Vagina (tissue), 2 donors: ENCODE measurements around the gene CRYZL1. TPM values are rescaled to one million over a fixed set of nuclear protein-coding genes. Genes with fewer than 3 reads are reported as not detected.

Source experiments
- DNase-seq, 2 donors: peaks; one replicate each; pipeline ENCODE4 v3.0.0-alpha.2; 2017; ENCODE audit errors: extremely low spot score in 2 of 2
- H3K27ac ChIP-seq: fragments of 200-600 bp; sonication (generic); one replicate; pipeline ENCODE4 v1.5.1; 2019
- H3K27me3 ChIP-seq: fragments of 200-600 bp; sonication (generic); one replicate; pipeline ENCODE4 v1.5.1; 2019
- H3K36me3 ChIP-seq, 2 donors: fragments of 200-600 bp; sonication (generic); one replicate each; pipeline ENCODE4 v1.5.1; 2017 to 2019
- H3K4me1 ChIP-seq: fragments of 200-600 bp; sonication (generic); one replicate; pipeline ENCODE4 v1.5.1; 2019
- H3K4me3 ChIP-seq, 2 donors: fragments of 200-600 bp; sonication (generic); 1 replicate in 1 of 2; 2 replicates in 1 of 2; pipeline ENCODE4 v1.5.1; 2016 to 2019
- H3K9me3 ChIP-seq: fragments of 200-600 bp; sonication (generic); one replicate; pipeline ENCODE4 v1.5.1; 2019
- POLR2A ChIP-seq, 2 donors: fragments of 450-650 bp; IDR thresholded peaks; one replicate each; pipeline ENCODE4 v1.6.1; 2017; ENCODE audit warnings: antibody characterized with exemption in 2 of 2, mild to moderate bottlenecking in 2 of 2, moderate library complexity in 2 of 2
- POLR2AphosphoS5 ChIP-seq, 2 donors: sonication (generic); formaldehyde crosslinking; IDR thresholded peaks; one replicate each; pipeline ENCODE4 v1.9.0; 2017; ENCODE audit warnings: antibody characterized with exemption in 2 of 2, mild to moderate bottlenecking in 2 of 2, low read depth in 1 of 2; ENCODE audit not compliant: insufficient read depth in 1 of 2
- intact Hi-C: fragments of 100-400 bp; cut with DNase I; formaldehyde crosslinking; loops from one replicate; pipeline ENCODE4 v1.15.1; 2023
- total RNA-seq: library from RNA; depleted of rRNA; stranded (reverse); fragments of >200 nt; gene quantifications from one replicate; pipeline ENCODE4 v1.2.3, GENCODE V29; 2016
- TF ChIP-seq, protein P1 (sequence below), 3 experiments: fragments of 450-650 bp in 2 of 3; fragments of 200-600 bp in 1 of 3; sonication (generic) in 1 of 3; IDR thresholded peaks; one replicate each; pipeline ENCODE4 v1.5.1; 2017 to 2019; ENCODE audit warnings: antibody characterized with exemption in 3 of 3, mild to moderate bottlenecking in 2 of 3, moderate library complexity in 2 of 3

Gene CRYZL1
- total RNA-seq, 1 donor from 2014 or later = 56.2 TPM

DNA sequence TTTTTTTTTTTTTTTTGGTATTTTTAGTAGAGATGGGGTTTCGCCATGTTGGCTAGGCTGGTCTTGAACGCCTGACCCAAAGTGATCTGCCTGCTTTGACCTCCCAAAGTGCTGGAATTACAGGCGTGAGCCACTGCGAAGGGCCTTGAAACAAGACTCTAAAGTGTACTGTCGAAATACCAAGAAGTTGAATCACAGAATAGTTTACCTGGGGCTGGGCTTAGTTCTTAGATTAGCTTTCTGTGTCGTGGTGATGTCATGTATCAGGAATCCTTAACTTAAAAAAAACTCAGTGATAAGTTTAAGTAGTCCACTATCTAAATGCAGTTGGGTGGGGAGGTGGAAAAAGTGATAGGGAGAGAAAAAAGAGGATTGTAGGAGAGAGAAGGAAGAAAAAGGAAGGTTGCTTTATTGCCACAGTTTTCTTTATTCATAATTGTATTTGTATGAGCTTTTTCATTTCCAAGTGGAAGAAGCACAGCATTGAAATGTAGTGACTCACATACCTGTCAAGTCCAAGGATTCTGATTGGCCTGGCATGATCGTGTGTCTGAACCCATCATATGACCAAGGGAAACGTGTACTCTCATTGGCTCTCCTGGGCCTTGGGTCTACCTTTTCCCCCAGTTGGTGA, 14.2 kb upstream of the CRYZL1 start:
- intact Hi-C loops = no loop called here
- no peak overlapping the region for H3K4me3 ChIP-seq
- peaks cover 59% of the 10 kb centered on the region for H3K4me1 ChIP-seq
- no peak overlapping the region for H3K27ac ChIP-seq
- H3K9me3 ChIP-seq = no peaks in the 10 kb centered on the region
- H3K36me3 ChIP-seq = no peaks in the 10 kb centered on the region
- no peaks in the 10 kb centered on the region for H3K27me3 ChIP-seq
- DNase-seq = no peak
- TF ChIP-seq, protein P1, sequence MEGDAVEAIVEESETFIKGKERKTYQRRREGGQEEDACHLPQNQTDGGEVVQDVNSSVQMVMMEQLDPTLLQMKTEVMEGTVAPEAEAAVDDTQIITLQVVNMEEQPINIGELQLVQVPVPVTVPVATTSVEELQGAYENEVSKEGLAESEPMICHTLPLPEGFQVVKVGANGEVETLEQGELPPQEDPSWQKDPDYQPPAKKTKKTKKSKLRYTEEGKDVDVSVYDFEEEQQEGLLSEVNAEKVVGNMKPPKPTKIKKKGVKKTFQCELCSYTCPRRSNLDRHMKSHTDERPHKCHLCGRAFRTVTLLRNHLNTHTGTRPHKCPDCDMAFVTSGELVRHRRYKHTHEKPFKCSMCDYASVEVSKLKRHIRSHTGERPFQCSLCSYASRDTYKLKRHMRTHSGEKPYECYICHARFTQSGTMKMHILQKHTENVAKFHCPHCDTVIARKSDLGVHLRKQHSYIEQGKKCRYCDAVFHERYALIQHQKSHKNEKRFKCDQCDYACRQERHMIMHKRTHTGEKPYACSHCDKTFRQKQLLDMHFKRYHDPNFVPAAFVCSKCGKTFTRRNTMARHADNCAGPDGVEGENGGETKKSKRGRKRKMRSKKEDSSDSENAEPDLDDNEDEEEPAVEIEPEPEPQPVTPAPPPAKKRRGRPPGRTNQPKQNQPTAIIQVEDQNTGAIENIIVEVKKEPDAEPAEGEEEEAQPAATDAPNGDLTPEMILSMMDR (IDR thresholded peaks at IDR 0.05) = no peak
- no peak for TF ChIP-seq POLR2A (IDR thresholded peaks at IDR 0.05)
- no peak for TF ChIP-seq POLR2AphosphoS5 (IDR thresholded peaks at IDR 0.05; ENCODE audit: insufficient read depth in 1 of 2, low read depth in 1 of 2)

DNA sequence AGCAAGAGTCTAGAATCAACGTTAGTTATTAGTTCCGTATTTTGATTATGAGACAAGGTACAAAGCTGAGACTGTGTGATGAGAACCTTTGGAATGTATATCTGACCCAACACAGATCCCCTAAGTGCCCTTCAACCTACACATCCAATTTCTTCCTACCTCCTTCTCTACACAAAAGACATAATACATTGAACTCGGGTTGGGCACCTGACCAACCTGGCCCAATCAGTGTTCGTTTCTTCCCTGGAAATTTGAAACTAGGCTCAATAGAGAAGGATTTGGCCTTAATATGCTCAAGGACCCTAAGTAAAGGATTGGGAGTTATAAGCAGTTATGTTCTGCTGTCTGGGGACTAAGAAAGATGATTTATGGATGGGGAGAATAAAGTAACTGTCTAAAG, 12.9 kb upstream of the CRYZL1 start:
- Histone ChIP-seq H3K27ac (no peak overlapping the region), H3K27me3 (no peaks in the 10 kb centered on the region), H3K4me1 (peaks cover 52% of the 10 kb centered on the region), H3K4me3 (no peak overlapping the region), H3K36me3 (no peaks in the 10 kb centered on the region), H3K9me3 (no peaks in the 10 kb centered on the region)
- DNase-seq = no peak
- intact Hi-C loops = no loop called here
- no peak for TF ChIP-seq POLR2AphosphoS5 (IDR thresholded peaks at IDR 0.05; ENCODE audit: insufficient read depth in 1 of 2, low read depth in 1 of 2)
- TF ChIP-seq, protein P1 (IDR thresholded peaks at IDR 0.05) = no peak
- no peak for TF ChIP-seq POLR2A (IDR thresholded peaks at IDR 0.05)

DNA sequence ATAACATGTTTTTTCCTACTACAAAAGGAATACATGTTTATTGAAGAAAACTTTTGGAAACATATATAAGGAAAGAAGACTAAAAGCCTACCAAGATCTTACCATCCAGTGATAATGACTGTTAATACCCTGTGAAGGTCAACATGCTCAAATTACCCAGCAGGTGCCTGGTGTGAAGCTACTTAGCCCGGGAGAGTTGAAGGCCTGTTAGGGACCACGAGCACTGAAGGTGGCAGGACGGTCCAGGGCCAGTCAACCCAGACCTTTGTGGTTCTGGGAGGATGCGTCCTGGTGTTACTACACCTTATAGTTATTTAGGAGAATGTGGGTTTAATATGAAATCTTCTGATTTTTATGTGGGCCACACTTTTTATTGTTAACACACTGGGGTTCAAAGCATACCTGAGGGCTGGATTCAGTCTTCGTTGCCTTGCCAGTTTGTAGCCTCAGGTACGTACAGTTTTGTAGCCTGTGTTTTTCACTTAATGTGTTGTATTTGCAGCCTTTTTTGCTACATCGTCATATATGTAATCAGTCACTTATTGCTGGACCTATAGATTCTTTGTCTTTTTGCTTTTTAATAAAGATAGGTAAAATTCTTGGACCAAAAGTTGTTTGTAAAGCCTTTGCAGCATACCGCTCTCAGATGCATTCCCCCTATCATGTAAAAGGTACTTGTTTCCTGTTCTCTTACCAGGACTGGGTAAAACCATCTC, 10.6 kb upstream of the CRYZL1 start:
- TF ChIP-seq, protein P1 (IDR thresholded peaks at IDR 0.05) = no peak
- TF ChIP-seq POLR2AphosphoS5 (IDR thresholded peaks at IDR 0.05; ENCODE audit: insufficient read depth in 1 of 2, low read depth in 1 of 2) (no peak), POLR2A (IDR thresholded peaks at IDR 0.05) (no peak)
- no peak for DNase-seq
- Histone ChIP-seq H3K27me3 (no peaks in the 10 kb centered on the region), H3K27ac (no peak overlapping the region), H3K9me3 (no peaks in the 10 kb centered on the region), H3K4me3 (no peak overlapping the region), H3K4me1 (peaks cover 44% of the 10 kb centered on the region), H3K36me3 (no peaks in the 10 kb centered on the region)
- intact Hi-C loops = no loop called here

DNA sequence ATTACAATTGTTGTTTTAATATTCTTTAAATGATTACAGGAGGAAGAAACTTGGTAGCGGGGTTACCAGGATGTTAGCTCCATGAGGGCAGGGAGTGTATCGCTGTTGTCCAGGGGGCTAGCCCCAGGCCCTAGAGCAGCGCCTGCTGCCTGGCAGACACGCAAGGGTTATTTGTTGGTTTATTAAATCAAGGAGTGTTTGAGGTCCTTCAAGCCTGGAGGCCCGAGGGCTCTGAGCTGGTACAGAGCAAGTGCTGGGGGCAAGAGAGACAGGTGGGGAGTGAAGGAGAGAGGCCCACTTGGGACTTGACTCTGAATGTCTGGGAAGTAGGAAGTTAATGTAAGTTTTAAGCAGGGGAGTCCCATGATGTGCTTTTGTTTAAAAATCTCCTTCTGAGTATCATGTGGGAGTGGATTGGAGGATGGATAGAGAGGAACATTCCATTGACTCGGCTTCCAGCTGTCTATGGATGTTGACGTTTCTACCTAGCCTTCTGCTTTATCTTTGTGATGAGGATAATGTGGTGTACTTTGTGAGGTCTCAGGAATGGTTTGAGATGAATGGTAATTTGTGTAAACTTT, 9.5 kb upstream of the CRYZL1 start:
- intact Hi-C loops = no loop called here
- H3K4me1 ChIP-seq = peaks cover 33% of the 10 kb centered on the region
- no peaks in the 10 kb centered on the region for H3K27me3 ChIP-seq
- no peak overlapping the region for H3K27ac ChIP-seq
- TF ChIP-seq, protein P1 (IDR thresholded peaks at IDR 0.05) = no peak
- TF ChIP-seq POLR2AphosphoS5 (IDR thresholded peaks at IDR 0.05; ENCODE audit: insufficient read depth in 1 of 2, low read depth in 1 of 2) = no peak
- TF ChIP-seq POLR2A (IDR thresholded peaks at IDR 0.05) = no peak
- DNase-seq = no peak
- no peak overlapping the region for H3K4me3 ChIP-seq
- H3K36me3 ChIP-seq = no peaks in the 10 kb centered on the region
- H3K9me3 ChIP-seq = no peaks in the 10 kb centered on the region

DNA sequence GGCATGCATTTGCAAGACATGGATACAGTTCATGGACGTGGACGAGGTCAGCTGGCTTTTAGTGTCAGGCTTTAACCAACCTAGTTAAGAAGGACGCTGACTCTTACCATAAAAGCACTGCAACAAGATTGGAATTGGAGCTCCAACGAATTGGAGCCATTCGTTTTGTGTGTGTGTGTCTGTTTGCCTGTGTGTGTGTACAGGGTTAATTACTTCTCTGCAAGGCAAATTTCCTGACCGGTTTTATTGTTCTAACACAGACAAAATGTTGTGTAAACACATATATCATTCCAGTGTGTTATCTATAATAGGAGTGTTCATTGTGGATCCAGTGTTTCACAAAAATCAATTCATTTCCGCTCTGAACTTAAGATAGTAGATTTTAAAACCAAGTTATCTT, 8.7 kb upstream of the CRYZL1 start:
- Histone ChIP-seq H3K36me3 (no peaks in the 10 kb centered on the region), H3K27me3 (no peaks in the 10 kb centered on the region), H3K4me3 (no peak overlapping the region), H3K4me1 (peaks cover 28% of the 10 kb centered on the region), H3K9me3 (no peaks in the 10 kb centered on the region), H3K27ac (no peak overlapping the region)
- intact Hi-C loops = no loop called here
- no peak for DNase-seq
- no peak for TF ChIP-seq POLR2A (IDR thresholded peaks at IDR 0.05)
- TF ChIP-seq, protein P1 (IDR thresholded peaks at IDR 0.05) = no peak
- no peak for TF ChIP-seq POLR2AphosphoS5 (IDR thresholded peaks at IDR 0.05; ENCODE audit: insufficient read depth in 1 of 2, low read depth in 1 of 2)
